ENCODE measurements around the gene RASSF8. TPM values are rescaled to one million over a fixed set of nuclear protein-coding genes. Genes with fewer than 3 reads are reported as not detected.

RASSF8 gene
- total RNA-seq, 1 experiment from 2014 or later, result 51.2 TPM

DNA sequence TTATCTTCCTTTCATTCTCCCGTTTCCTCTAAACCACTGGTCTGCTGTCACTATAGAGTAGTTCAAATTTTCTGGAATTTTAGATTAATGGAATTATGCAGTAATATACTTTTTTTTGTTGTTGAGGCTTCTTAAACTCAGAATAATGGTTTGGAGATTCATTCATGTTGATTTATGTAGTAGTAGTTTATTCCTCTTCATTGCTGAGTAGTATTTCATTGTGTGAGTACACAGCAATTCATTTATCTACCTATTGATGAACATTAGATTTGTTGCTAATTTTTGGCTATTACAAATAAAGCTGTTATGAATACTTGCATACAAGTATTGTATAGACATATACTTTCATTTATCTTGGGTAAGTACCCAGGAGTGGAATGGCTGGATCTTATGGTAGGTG lies 7.2 kb downstream of the RASSF8 start:
- Histone ChIP-seq H3K9ac (ENCODE audit: low read length) (no peak overlapping the region), H3F3A (ENCODE audit: low read length, unreplicated experiment) (no peaks in the 10 kb centered on the region), H3K4me1 (ENCODE audit: insufficient read depth, low read length) (peaks cover 34% of the 10 kb centered on the region), H2AFZ (ENCODE audit: low read length) (no peak overlapping the region), H3K27me3 (ENCODE audit: low read length) (no peaks in the 10 kb centered on the region), H3K9me2 (replicated peaks; ENCODE audit: low read length) (no peaks in the 10 kb centered on the region), H3K36me3 (ENCODE audit: low read depth, low read length) (peaks cover 14% of the 10 kb centered on the region), H4K20me1 (ENCODE audit: low read length) (peaks cover 54% of the 10 kb centered on the region), H3K4me3 (ENCODE audit: low read length) (no peak overlapping the region), H3K4me2 (ENCODE audit: low read length) (no peak overlapping the region), H3K27ac (ENCODE audit: low read length) (no peak overlapping the region), H3K79me2 (ENCODE audit: low read length) (peaks cover 96% of the 10 kb centered on the region), H3K9me3 (ENCODE audit: low read length) (no peaks in the 10 kb centered on the region)
- CTCF ChIA-PET, result no interaction called here
- BruUV-seq (replicated peaks), result no TSS peak
- DNase-seq, result no peak
- POLR2A ChIA-PET (ENCODE audit: unreplicated experiment), result no interaction called here
- TF ChIP-seq, protein P1, sequence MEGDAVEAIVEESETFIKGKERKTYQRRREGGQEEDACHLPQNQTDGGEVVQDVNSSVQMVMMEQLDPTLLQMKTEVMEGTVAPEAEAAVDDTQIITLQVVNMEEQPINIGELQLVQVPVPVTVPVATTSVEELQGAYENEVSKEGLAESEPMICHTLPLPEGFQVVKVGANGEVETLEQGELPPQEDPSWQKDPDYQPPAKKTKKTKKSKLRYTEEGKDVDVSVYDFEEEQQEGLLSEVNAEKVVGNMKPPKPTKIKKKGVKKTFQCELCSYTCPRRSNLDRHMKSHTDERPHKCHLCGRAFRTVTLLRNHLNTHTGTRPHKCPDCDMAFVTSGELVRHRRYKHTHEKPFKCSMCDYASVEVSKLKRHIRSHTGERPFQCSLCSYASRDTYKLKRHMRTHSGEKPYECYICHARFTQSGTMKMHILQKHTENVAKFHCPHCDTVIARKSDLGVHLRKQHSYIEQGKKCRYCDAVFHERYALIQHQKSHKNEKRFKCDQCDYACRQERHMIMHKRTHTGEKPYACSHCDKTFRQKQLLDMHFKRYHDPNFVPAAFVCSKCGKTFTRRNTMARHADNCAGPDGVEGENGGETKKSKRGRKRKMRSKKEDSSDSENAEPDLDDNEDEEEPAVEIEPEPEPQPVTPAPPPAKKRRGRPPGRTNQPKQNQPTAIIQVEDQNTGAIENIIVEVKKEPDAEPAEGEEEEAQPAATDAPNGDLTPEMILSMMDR (conservative IDR thresholded peaks at IDR 0.05; ENCODE audit: low read depth, low read length), result no peak
- TF ChIP-seq EZH2 (IDR thresholded peaks at IDR 0.05; ENCODE audit: low read length, unreplicated experiment) (no peak), EZH2phosphoT487 (IDR thresholded peaks at IDR 0.05; ENCODE audit: borderline replicate concordance, low read length) (no peak)
- intact Hi-C loops (cut with micrococcal nuclease), result no loop called here
- no peak for ATAC-seq

DNA sequence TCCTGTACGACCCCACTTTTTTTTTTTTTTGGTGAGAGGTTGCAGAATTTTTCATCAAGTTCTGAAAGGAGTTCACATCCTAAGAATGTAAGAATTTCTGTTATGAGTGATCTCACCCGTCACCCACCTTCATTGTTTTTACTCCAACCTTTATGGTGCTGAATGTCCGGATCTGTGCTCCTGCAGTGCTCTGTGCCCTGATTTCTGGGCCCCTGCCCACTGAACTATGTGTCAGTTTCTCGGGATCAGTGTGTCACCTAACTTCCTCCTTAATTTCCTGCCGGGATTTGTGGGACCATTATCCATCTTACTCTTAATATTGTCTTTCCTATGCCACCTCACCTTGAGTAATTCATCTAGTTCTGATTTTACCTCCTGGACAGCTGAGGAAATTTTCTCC lies 11.6 kb downstream of the RASSF8 start:
- Histone ChIP-seq H2AFZ (ENCODE audit: low read length) (no peak overlapping the region), H4K20me1 (ENCODE audit: low read length) (peaks cover 27% of the 10 kb centered on the region; the same call in 1 of the 2 replicates), H3K4me3 (ENCODE audit: low read length) (0 out of 2 replicates have a peak overlapping the region, but pooled peaks have one; percentile 6), H3K9me3 (ENCODE audit: low read length) (no peaks in the 10 kb centered on the region), H3K4me2 (ENCODE audit: low read length) (peak overlapping the region; percentile 34), H3K27me3 (ENCODE audit: low read length) (no peaks in the 10 kb centered on the region), H3K79me2 (ENCODE audit: low read length) (peaks cover 97% of the 10 kb centered on the region), H3F3A (ENCODE audit: low read length, unreplicated experiment) (no peaks in the 10 kb centered on the region), H3K9ac (ENCODE audit: low read length) (peak overlapping the region; percentile 39; the same call in 1 of the 2 replicates), H3K27ac (ENCODE audit: low read length) (peak overlapping the region; percentile 81), H3K36me3 (ENCODE audit: low read depth, low read length) (0 out of 2 replicates have a peak, but pooled peaks cover 5% of the 10 kb centered on the region), H3K9me2 (replicated peaks; ENCODE audit: low read length) (no peaks in the 10 kb centered on the region), H3K4me1 (ENCODE audit: insufficient read depth, low read length) (peaks cover 39% of the 10 kb centered on the region)
- TF ChIP-seq EZH2phosphoT487 (IDR thresholded peaks at IDR 0.05; ENCODE audit: borderline replicate concordance, low read length), result no peak
- TF ChIP-seq EZH2 (IDR thresholded peaks at IDR 0.05; ENCODE audit: low read length, unreplicated experiment), result no peak
- TF ChIP-seq, protein P1 (conservative IDR thresholded peaks at IDR 0.05; ENCODE audit: low read depth, low read length), result no peak
- ATAC-seq (peak; percentile 81), DNase-seq (peak; percentile 90)
- CTCF ChIA-PET, result interaction anchor here (0.7 to 1.0 kb wide), 2 partner anchors 10 to 732 kb away, joined by 4 read pairs; no protein-coding TSS in a partner anchor
- POLR2A ChIA-PET (ENCODE audit: unreplicated experiment), result interaction anchor here (0.6 kb wide), 2 partner anchors 58 to 117 kb away, joined by 3 read pairs; no protein-coding TSS in a partner anchor
- intact Hi-C loops (cut with micrococcal nuclease), result loop anchor here (1.0 kb wide), 2 partner anchors 9 to 27 kb away; no protein-coding TSS in a partner anchor
- BruUV-seq (replicated peaks), result no TSS peak
